Pulmonary artery endothelial cell (primary cell): ENCODE measurements around the gene USP25. TPM values are rescaled to one million over a fixed set of nuclear protein-coding genes. Genes with fewer than 3 reads are reported as not detected.

Source experiments
- DNase-seq: peaks from one replicate; pipeline ENCODE4 v3.0.0-alpha.2; 2011; ENCODE audit warnings: low read depth, low spot score
- total RNA-seq: library from RNA; depleted of rRNA; stranded (reverse); fragments of >200 nt; gene quantifications from 2 replicates; pipeline ENCODE4 v1.2.3, GENCODE V29; 2014

The USP25 gene
- total RNA-seq, 1 donor from 2014 or later: 69.2 TPM

- DNase-seq: no peak
Observed at GRCh38 chr21:15809065-15809464, 79.3 kb downstream of the USP25 start.

- DNase-seq: no peak
Observed at GRCh38 chr21:15809818-15810217, 80.0 kb downstream of the USP25 start.

- DNase-seq: no peak
Observed at GRCh38 chr21:15815285-15815684, 85.5 kb downstream of the USP25 start.

GRCh38 chr21:15820327-15820726 is 90.5 kb downstream of the USP25 start:
- DNase-seq: no peak

- DNase-seq: no peak
Observed at GRCh38 chr21:15820852-15821379, 91.1 kb downstream of the USP25 start.

- no peak for DNase-seq
Observed at GRCh38 chr21:15823486-15824150, 93.8 kb downstream of the USP25 start.

GRCh38 chr21:15825700-15826099 is 95.9 kb downstream of the USP25 start:
- DNase-seq: no peak

- peak; percentile 17 for DNase-seq
Observed at GRCh38 chr21:15826147-15826780, 96.5 kb downstream of the USP25 start.

GRCh38 chr21:15826908-15827601 is 97.3 kb downstream of the USP25 start:
- DNase-seq: no peak

- DNase-seq: no peak
Observed at GRCh38 chr21:15831497-15831896, 101.7 kb downstream of the USP25 start.

GRCh38 chr21:15837645-15838044 is 107.9 kb downstream of the USP25 start:
- DNase-seq: no peak

- DNase-seq: no peak
Observed at GRCh38 chr21:15839026-15839425, 109.2 kb downstream of the USP25 start.

GRCh38 chr21:15839601-15840000 is 109.8 kb downstream of the USP25 start:
- DNase-seq: no peak

- no peak for DNase-seq
Observed at GRCh38 chr21:15840406-15840805, 110.6 kb downstream of the USP25 start.

- DNase-seq: peak; percentile 30
Observed at GRCh38 chr21:15841856-15842564, 112.2 kb downstream of the USP25 start.

GRCh38 chr21:15842565-15842880 is 112.7 kb downstream of the USP25 start:
- DNase-seq: no peak

- no peak for DNase-seq
Observed at GRCh38 chr21:15843766-15844165, 114.0 kb downstream of the USP25 start.

GRCh38 chr21:15848634-15849560 is 119.1 kb downstream of the USP25 start:
- DNase-seq: peak; percentile 50

GRCh38 chr21:15849927-15850326 is 120.1 kb downstream of the USP25 start:
- DNase-seq: no peak

- DNase-seq: peak; percentile 68
Observed at GRCh38 chr21:15850645-15851044, 120.9 kb downstream of the USP25 start.

GRCh38 chr21:15852146-15852545 is 122.4 kb downstream of the USP25 start:
- no peak for DNase-seq
